HUES6 (cell line): ENCODE results near the gene LIMA1.

Experiments
- H3K27ac ChIP-seq: 2 replicates; pipeline ENCODE4 v1.7.0; 2013; ENCODE audit warnings: low read depth, mild to moderate bottlenecking, low read length, inconsistent platforms
- H3K27me3 ChIP-seq: 2 replicates; pipeline ENCODE4 v1.6.1; 2013; ENCODE audit warnings: low read length; ENCODE audit not compliant: control insufficient read depth, insufficient read depth
- H3K36me3 ChIP-seq: 2 replicates; pipeline ENCODE4 v1.6.1; 2013; ENCODE audit warnings: low read length; ENCODE audit not compliant: control insufficient read depth, insufficient read depth
- H3K4me1 ChIP-seq: 2 replicates; pipeline ENCODE4 v1.6.1; 2013; ENCODE audit warnings: low read length; ENCODE audit not compliant: control insufficient read depth, insufficient read depth
- H3K4me3 ChIP-seq: 2 replicates; pipeline ENCODE4 v1.5.1; 2013; ENCODE audit warnings: low read depth, low read length
- H3K9ac ChIP-seq: one replicate; pipeline ENCODE4 v1.6.1; 2013; ENCODE audit warnings: mild to moderate bottlenecking, low read length
- H3K9me3 ChIP-seq: 2 replicates; pipeline ENCODE4 v1.6.1; 2013; ENCODE audit warnings: low read depth, low read length; ENCODE audit not compliant: control insufficient read depth, insufficient read depth

Gene LIMA1

GRCh38 chr12:50246873-50247612, 36.3 kb downstream of the LIMA1 start:
- Histone ChIP-seq H3K36me3 (no peaks in the 10 kb centered on the region), H3K27ac (no peak overlapping the region), H3K4me1 (peaks cover 12% of the 10 kb centered on the region), H3K9me3 (no peaks in the 10 kb centered on the region), H3K27me3 (no peaks in the 10 kb centered on the region), H3K9ac (no peak overlapping the region), H3K4me3 (no peak overlapping the region)

- Histone ChIP-seq H3K27ac (no peak overlapping the region), H3K4me1 (peaks cover 12% of the 10 kb centered on the region), H3K36me3 (no peaks in the 10 kb centered on the region), H3K9me3 (no peaks in the 10 kb centered on the region), H3K27me3 (no peaks in the 10 kb centered on the region), H3K4me3 (no peak overlapping the region), H3K9ac (no peak overlapping the region)
Observed at GRCh38 chr12:50246197-50246865, 37.0 kb downstream of the LIMA1 start.

- Histone ChIP-seq H3K9ac (no peak overlapping the region), H3K36me3 (no peaks in the 10 kb centered on the region), H3K4me1 (peaks cover 8% of the 10 kb centered on the region; the same call in 1 of the 2 replicates), H3K27me3 (no peaks in the 10 kb centered on the region), H3K4me3 (no peak overlapping the region), H3K27ac (no peak overlapping the region), H3K9me3 (no peaks in the 10 kb centered on the region)
Observed at GRCh38 chr12:50243507-50243906, 39.8 kb downstream of the LIMA1 start.

- H3K27me3 ChIP-seq: no peaks in the 10 kb centered on the region
- H3K4me1 ChIP-seq: peaks cover 8% of the 10 kb centered on the region; the same call in 1 of the 2 replicates
- no peaks in the 10 kb centered on the region for H3K36me3 ChIP-seq
- no peak overlapping the region for H3K9ac ChIP-seq
- no peaks in the 10 kb centered on the region for H3K9me3 ChIP-seq
- no peak overlapping the region for H3K4me3 ChIP-seq
- no peak overlapping the region for H3K27ac ChIP-seq
Observed at GRCh38 chr12:50242751-50243191, 40.5 kb downstream of the LIMA1 start.

- Histone ChIP-seq H3K9me3 (no peaks in the 10 kb centered on the region), H3K9ac (no peak overlapping the region), H3K27me3 (no peaks in the 10 kb centered on the region), H3K4me3 (no peak overlapping the region), H3K27ac (no peak overlapping the region), H3K4me1 (peaks cover 6% of the 10 kb centered on the region; the same call in 1 of the 2 replicates), H3K36me3 (no peaks in the 10 kb centered on the region)
Observed at GRCh38 chr12:50241178-50241577, 42.1 kb downstream of the LIMA1 start.

GRCh38 chr12:50240792-50241114, 42.6 kb downstream of the LIMA1 start:
- H3K36me3 ChIP-seq: no peaks in the 10 kb centered on the region
- H3K9ac ChIP-seq: no peak overlapping the region
- H3K4me1 ChIP-seq: peaks cover 6% of the 10 kb centered on the region; the same call in 1 of the 2 replicates
- no peak overlapping the region for H3K4me3 ChIP-seq
- no peaks in the 10 kb centered on the region for H3K9me3 ChIP-seq
- H3K27ac ChIP-seq: no peak overlapping the region
- H3K27me3 ChIP-seq: no peaks in the 10 kb centered on the region

- no peak overlapping the region for H3K27ac ChIP-seq
Observed at GRCh38 chr12:50240096-50240791, 43.1 kb downstream of the LIMA1 start.

GRCh38 chr12:50239355-50239891, 43.9 kb downstream of the LIMA1 start:
- no peaks in the 10 kb centered on the region for H3K9me3 ChIP-seq
- H3K4me1 ChIP-seq: peaks cover 6% of the 10 kb centered on the region; the same call in 1 of the 2 replicates
- H3K36me3 ChIP-seq: no peaks in the 10 kb centered on the region
- no peak overlapping the region for H3K4me3 ChIP-seq
- no peak overlapping the region for H3K9ac ChIP-seq
- no peaks in the 10 kb centered on the region for H3K27me3 ChIP-seq
- H3K27ac ChIP-seq: no peak overlapping the region

More at GRCh38 chr12:50240096-50240791, 43.1 kb downstream of the LIMA1 start:
- Histone ChIP-seq H3K9ac (no peak overlapping the region), H3K4me1 (peaks cover 6% of the 10 kb centered on the region; the same call in 1 of the 2 replicates), H3K9me3 (no peaks in the 10 kb centered on the region), H3K27me3 (no peaks in the 10 kb centered on the region), H3K36me3 (no peaks in the 10 kb centered on the region), H3K4me3 (no peak overlapping the region)

- H3K27me3 ChIP-seq: no peaks in the 10 kb centered on the region
- no peak overlapping the region for H3K27ac ChIP-seq
- no peak overlapping the region for H3K9ac ChIP-seq
- H3K9me3 ChIP-seq: no peaks in the 10 kb centered on the region
- H3K4me1 ChIP-seq: no peaks in the 10 kb centered on the region
- H3K4me3 ChIP-seq: no peak overlapping the region
- H3K36me3 ChIP-seq: no peaks in the 10 kb centered on the region
Observed at GRCh38 chr12:50234347-50234746, 49.0 kb downstream of the LIMA1 start.

- H3K9ac ChIP-seq: no peak overlapping the region
- no peak overlapping the region for H3K4me3 ChIP-seq
- no peaks in the 10 kb centered on the region for H3K27me3 ChIP-seq
- H3K36me3 ChIP-seq: no peaks in the 10 kb centered on the region
- no peaks in the 10 kb centered on the region for H3K9me3 ChIP-seq
- no peak overlapping the region for H3K27ac ChIP-seq
- no peaks in the 10 kb centered on the region for H3K4me1 ChIP-seq
Observed at GRCh38 chr12:50232771-50233209, 50.5 kb downstream of the LIMA1 start.

- Histone ChIP-seq H3K27ac (no peak overlapping the region), H3K36me3 (no peaks in the 10 kb centered on the region), H3K4me1 (no peaks in the 10 kb centered on the region), H3K9me3 (no peaks in the 10 kb centered on the region), H3K4me3 (no peak overlapping the region), H3K27me3 (no peaks in the 10 kb centered on the region), H3K9ac (no peak overlapping the region)
Observed at GRCh38 chr12:50232206-50232605, 51.1 kb downstream of the LIMA1 start.
